Dendritic cell treated with granulocyte-macrophage colony-stimulating factor and Interleukin-4, amounts not matched to agents 40 ng/mL and 50 ng/mL, for 4 days (primary cell): ENCODE results near the gene NAALADL2.

Source experiments
- H3K27ac Mint-ChIP-seq: one replicate; pipeline ENCODE4 v1.8.0; 2022; ENCODE audit warnings: mild to moderate bottlenecking, mixed read lengths
- H3K27me3 Mint-ChIP-seq: one replicate; pipeline ENCODE4 v1.8.0; 2022; ENCODE audit warnings: mild to moderate bottlenecking, mixed read lengths
- H3K36me3 Mint-ChIP-seq: one replicate; pipeline ENCODE4 v1.8.0; 2022; ENCODE audit warnings: low read depth, mixed read lengths
- H3K4me1 Mint-ChIP-seq: one replicate; pipeline ENCODE4 v1.8.0; 2022; ENCODE audit warnings: low read depth, mixed read lengths
- H3K4me3 Mint-ChIP-seq: one replicate; pipeline ENCODE4 v1.8.0; 2022; ENCODE audit warnings: mild to moderate bottlenecking, moderate library complexity, mixed read lengths
- H3K9me3 Mint-ChIP-seq: one replicate; pipeline ENCODE4 v1.8.0; 2022; ENCODE audit warnings: mixed read lengths
- intact Hi-C: fragments of 100-400 bp; cut with micrococcal nuclease; formaldehyde crosslinking; loops from one replicate; pipeline ENCODE4 v1.15.0; 2022

The NAALADL2 gene

GRCh38 chr3:174862666-174863065 lies 3.5 kb downstream of the NAALADL2 start:
- H3K4me1 Mint-ChIP-seq = no peaks in the 10 kb centered on the region

DNA sequence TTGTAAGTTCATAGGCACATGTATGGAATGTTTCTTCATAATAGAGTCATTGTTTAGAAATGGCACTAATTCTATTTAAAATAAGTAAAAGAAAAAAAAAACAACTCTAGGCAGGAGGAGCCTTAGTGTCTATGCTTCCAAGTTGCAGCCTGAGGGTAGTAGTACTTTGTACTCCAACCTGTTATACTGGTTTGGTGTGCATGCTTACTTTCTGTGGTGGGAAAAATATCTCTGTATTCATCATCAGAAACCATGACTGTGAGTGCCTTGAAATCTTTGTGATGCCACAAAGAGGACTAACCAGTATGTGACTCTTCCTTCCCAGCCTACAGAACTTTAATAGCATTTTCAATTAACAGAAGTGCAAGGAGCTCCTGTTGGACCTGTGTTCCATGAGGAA lies 4.4 kb downstream of the NAALADL2 start:
- Mint-ChIP-seq H3K9me3 (no peaks in the 10 kb centered on the region), H3K27me3 (no peaks in the 10 kb centered on the region), H3K36me3 (no peaks in the 10 kb centered on the region), H3K4me3 (no peak overlapping the region), H3K27ac (no peak overlapping the region), H3K4me1 (no peaks in the 10 kb centered on the region)
- intact Hi-C loops = no loop called here

More at GRCh38 chr3:174862666-174863065, 3.5 kb downstream of the NAALADL2 start:
- no peaks in the 10 kb centered on the region for H3K9me3 Mint-ChIP-seq
- no peak overlapping the region for H3K4me3 Mint-ChIP-seq
- H3K36me3 Mint-ChIP-seq = no peaks in the 10 kb centered on the region
- H3K27ac Mint-ChIP-seq = no peak overlapping the region
- H3K27me3 Mint-ChIP-seq = no peaks in the 10 kb centered on the region
- intact Hi-C loops = no loop called here

- no peak overlapping the region for H3K27ac Mint-ChIP-seq
- no peaks in the 10 kb centered on the region for H3K9me3 Mint-ChIP-seq
- H3K27me3 Mint-ChIP-seq = no peaks in the 10 kb centered on the region
- H3K36me3 Mint-ChIP-seq = no peaks in the 10 kb centered on the region
- H3K4me3 Mint-ChIP-seq = no peak overlapping the region
- no peaks in the 10 kb centered on the region for H3K4me1 Mint-ChIP-seq
- intact Hi-C loops = no loop called here
These were observed 10.3 kb downstream of the NAALADL2 start for GRCh38 chr3:174869448-174869847.

GRCh38 chr3:174873832-174874657 lies 14.9 kb downstream of the NAALADL2 start:
- Mint-ChIP-seq H3K27ac (no peak overlapping the region), H3K4me3 (no peak overlapping the region), H3K9me3 (no peaks in the 10 kb centered on the region), H3K36me3 (no peaks in the 10 kb centered on the region), H3K27me3 (no peaks in the 10 kb centered on the region), H3K4me1 (no peaks in the 10 kb centered on the region)
- intact Hi-C loops = no loop called here

DNA sequence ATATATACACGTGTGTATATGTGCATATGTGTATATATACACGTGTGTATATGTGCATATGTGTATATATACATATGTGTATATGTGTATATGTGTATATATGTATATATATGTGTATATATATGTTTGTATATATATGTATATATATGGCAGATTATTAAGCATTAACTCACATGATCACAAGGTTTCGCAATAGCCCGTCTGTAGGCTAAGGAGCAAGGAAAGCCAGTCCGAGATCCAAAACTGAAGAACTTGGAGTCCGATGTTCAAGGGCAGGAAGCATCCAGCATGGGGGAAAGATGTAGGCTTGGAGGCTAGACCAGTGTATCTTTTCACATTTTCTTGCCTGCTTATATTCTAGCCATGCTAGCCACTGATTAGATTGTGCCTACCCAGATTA lies 23.7 kb downstream of the NAALADL2 start:
- Mint-ChIP-seq H3K27ac (no peak overlapping the region), H3K9me3 (peaks cover 35% of the 10 kb centered on the region), H3K36me3 (no peaks in the 10 kb centered on the region), H3K4me3 (no peak overlapping the region), H3K27me3 (no peaks in the 10 kb centered on the region), H3K4me1 (no peaks in the 10 kb centered on the region)
- intact Hi-C loops = no loop called here

GRCh38 chr3:174883881-174884675 lies 24.9 kb downstream of the NAALADL2 start:
- Mint-ChIP-seq H3K9me3 (peaks cover 35% of the 10 kb centered on the region), H3K27me3 (no peaks in the 10 kb centered on the region), H3K4me3 (no peak overlapping the region), H3K36me3 (no peaks in the 10 kb centered on the region), H3K4me1 (no peaks in the 10 kb centered on the region), H3K27ac (no peak overlapping the region)
- intact Hi-C loops = no loop called here

GRCh38 chr3:174884776-174885568 lies 25.8 kb downstream of the NAALADL2 start:
- no peak overlapping the region for H3K27ac Mint-ChIP-seq
- peaks cover 27% of the 10 kb centered on the region for H3K9me3 Mint-ChIP-seq
- H3K4me1 Mint-ChIP-seq = no peaks in the 10 kb centered on the region
- H3K4me3 Mint-ChIP-seq = no peak overlapping the region
- H3K36me3 Mint-ChIP-seq = no peaks in the 10 kb centered on the region
- intact Hi-C loops = no loop called here
- no peaks in the 10 kb centered on the region for H3K27me3 Mint-ChIP-seq

DNA sequence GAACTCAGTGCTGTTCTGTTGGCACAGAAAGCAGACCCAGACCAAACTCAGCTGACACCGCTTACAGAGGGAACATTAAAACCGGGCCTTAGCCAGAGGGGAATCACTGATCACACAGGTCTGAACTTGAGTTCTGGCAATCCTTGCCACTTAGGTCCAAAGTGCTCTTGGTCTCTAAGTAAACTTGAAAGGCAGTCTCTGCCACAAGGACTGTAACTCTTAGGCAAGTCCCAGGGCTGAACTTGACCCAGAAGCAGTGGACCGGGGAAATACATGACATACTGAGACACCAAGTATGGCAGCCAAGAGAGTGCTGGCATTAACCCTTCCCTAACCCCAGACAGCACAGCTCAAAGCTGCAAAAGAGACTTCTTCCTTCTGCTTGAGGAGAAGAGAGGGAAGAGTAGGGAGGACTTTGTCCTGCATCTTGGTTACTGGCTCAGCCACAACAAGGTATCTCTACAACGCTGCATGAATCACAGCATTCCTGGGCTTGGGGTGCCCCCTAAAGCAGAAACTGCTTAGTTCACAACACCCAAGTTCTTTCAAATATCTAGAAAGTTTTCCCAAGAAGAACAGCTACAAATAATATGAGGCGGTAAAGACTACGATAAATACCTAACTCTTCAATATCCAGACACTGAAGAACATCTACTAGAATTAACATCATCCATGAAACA lies 32.5 kb downstream of the NAALADL2 start:
- H3K36me3 Mint-ChIP-seq = no peaks in the 10 kb centered on the region
- no peaks in the 10 kb centered on the region for H3K4me1 Mint-ChIP-seq
- no peak overlapping the region for H3K4me3 Mint-ChIP-seq
- peaks cover 43% of the 10 kb centered on the region for H3K9me3 Mint-ChIP-seq
- H3K27me3 Mint-ChIP-seq = no peaks in the 10 kb centered on the region
- no peak overlapping the region for H3K27ac Mint-ChIP-seq
- intact Hi-C loops = no loop called here

DNA sequence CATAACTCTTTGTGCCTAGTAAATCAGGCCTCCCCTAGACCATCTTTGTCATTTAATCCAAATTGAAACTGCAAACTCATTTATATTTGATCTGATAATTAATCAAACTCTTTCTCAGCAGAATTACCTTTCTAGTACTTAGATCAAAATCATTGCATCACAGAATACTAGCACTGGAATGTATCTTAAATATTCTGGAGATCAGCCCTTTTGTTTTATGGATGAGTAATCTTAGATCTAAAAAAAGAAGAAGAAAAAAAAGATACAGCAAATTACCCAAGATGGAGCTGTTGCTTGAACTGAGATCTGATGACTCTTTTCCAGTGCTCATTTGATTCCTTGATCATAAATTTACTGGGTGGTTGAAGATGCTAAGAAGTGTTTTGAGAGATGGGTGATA lies 47.9 kb downstream of the NAALADL2 start:
- Mint-ChIP-seq H3K4me1 (no peaks in the 10 kb centered on the region), H3K27ac (no peak overlapping the region), H3K36me3 (no peaks in the 10 kb centered on the region), H3K4me3 (no peak overlapping the region), H3K27me3 (no peaks in the 10 kb centered on the region), H3K9me3 (no peaks in the 10 kb centered on the region)
- intact Hi-C loops = no loop called here

GRCh38 chr3:174907628-174908407 lies 48.7 kb downstream of the NAALADL2 start:
- Mint-ChIP-seq H3K36me3 (no peaks in the 10 kb centered on the region), H3K4me3 (no peak overlapping the region), H3K4me1 (no peaks in the 10 kb centered on the region), H3K27me3 (no peaks in the 10 kb centered on the region), H3K9me3 (no peaks in the 10 kb centered on the region), H3K27ac (no peak overlapping the region)
- intact Hi-C loops = no loop called here

- Mint-ChIP-seq H3K4me1 (no peaks in the 10 kb centered on the region), H3K27ac (no peak overlapping the region), H3K36me3 (no peaks in the 10 kb centered on the region), H3K27me3 (no peaks in the 10 kb centered on the region), H3K4me3 (no peak overlapping the region), H3K9me3 (peaks cover 7% of the 10 kb centered on the region)
- intact Hi-C loops = no loop called here
These were observed 72.6 kb downstream of the NAALADL2 start for GRCh38 chr3:174931473-174932353.

GRCh38 chr3:174936590-174936989 lies 77.5 kb downstream of the NAALADL2 start:
- H3K27ac Mint-ChIP-seq = no peak overlapping the region
- H3K9me3 Mint-ChIP-seq = peaks cover 34% of the 10 kb centered on the region
- no peak overlapping the region for H3K4me3 Mint-ChIP-seq
- intact Hi-C loops = no loop called here
- H3K36me3 Mint-ChIP-seq = no peaks in the 10 kb centered on the region
- H3K27me3 Mint-ChIP-seq = no peaks in the 10 kb centered on the region
- H3K4me1 Mint-ChIP-seq = no peaks in the 10 kb centered on the region
